SK-N-SH (cell line): ENCODE measurements around the gene CCDC152. TPM values are rescaled to one million over a fixed set of nuclear protein-coding genes. Genes with fewer than 3 reads are reported as not detected.

ENCODE experiments used
- CTCF ChIA-PET: fragments of 300-600, 350-600 bp; formaldehyde crosslinking; extraction: SDS; loops from one replicate; lab custom pipeline; 2021; lab: Yijun Ruan, JAX
- POLR2A ChIA-PET: fragments of 350-600 bp; sonication (Branson Sonifier 250); formaldehyde crosslinking; extraction: SDS; loops from one replicate; lab custom pipeline; 2020; ENCODE audit warnings: antibody characterized with exemption, inconsistent platforms; lab: Yijun Ruan, JAX
- DNase-seq: peaks from one replicate; pipeline ENCODE4 v3.0.0; 2012
- H2AFZ ChIP-seq: fragments of 200-600 bp; sonication (generic); 2 replicates; pipeline ENCODE4 v1.8.1; 2016; ENCODE audit warnings: antibody characterized with exemption, mild to moderate bottlenecking, low read depth
- H3F3A ChIP-seq: fragments of 200-600 bp; sonication (generic); replicated peaks from 2 replicates; pipeline ENCODE3; 2016; ENCODE audit warnings: antibody characterized with exemption, mild to moderate bottlenecking; ENCODE audit not compliant: insufficient read depth
- H3K27ac ChIP-seq, 2 experiments: fragments of 200-500 bp in 1 of 2; fragments of 200-600 bp in 1 of 2; sonication (Bioruptor generic) in 1 of 2; sonication (generic), shearing (Covaris generic) in 1 of 2; 2 replicates each; pipeline versions ENCODE4 v1.5.1 to v1.6.1; 2014 to 2016; ENCODE audit warnings: low read depth in 2 of 2, inconsistent platforms in 1 of 2, low read length in 1 of 2, mild to moderate bottlenecking in 1 of 2, mixed read lengths in 1 of 2
- H3K27me3 ChIP-seq: fragments of 200-600 bp; sonication (generic), shearing (Covaris generic); 2 replicates; pipeline ENCODE4 v1.6.1; 2016; ENCODE audit warnings: mixed run types; ENCODE audit not compliant: insufficient read depth
- H3K36me3 ChIP-seq, 2 experiments: fragments of 200-500 bp in 1 of 2; fragments of 200-600 bp in 1 of 2; sonication (Bioruptor generic) in 1 of 2; sonication (generic) in 1 of 2; replicated peaks in 1 of 2; 2 replicates each; pipeline versions ENCODE3 to v1.5.1; 2014 to 2016; ENCODE audit warnings: low read length in 1 of 2, mild to moderate bottlenecking in 1 of 2; ENCODE audit not compliant: insufficient read depth in 2 of 2, control insufficient read depth in 1 of 2
- H3K4me1 ChIP-seq, 2 experiments: fragments of 200-500 bp in 1 of 2; fragments of 200-600 bp in 1 of 2; sonication (Bioruptor generic) in 1 of 2; sonication (generic), shearing (Covaris generic) in 1 of 2; 2 replicates each; pipeline versions ENCODE4 v1.5.1 to v1.6.1; 2014 to 2016; ENCODE audit warnings: low read depth in 1 of 2, low read length in 1 of 2, mixed run types in 1 of 2; ENCODE audit not compliant: insufficient read depth in 2 of 2, control insufficient read depth in 1 of 2
- H3K4me2 ChIP-seq: fragments of 200-600 bp; sonication (generic), shearing (Covaris generic); 2 replicates; pipeline ENCODE4 v1.6.1; 2017; ENCODE audit warnings: mixed run types
- H3K4me3 ChIP-seq, 2 experiments: fragments of 200-500 bp in 1 of 2; fragments of 200-600 bp in 1 of 2; sonication (Bioruptor generic) in 1 of 2; sonication (generic), shearing (Covaris generic) in 1 of 2; 2 replicates each; pipeline versions ENCODE4 v1.5.1 to v1.8.1; 2014 to 2016; ENCODE audit warnings: low read depth in 2 of 2, inconsistent platforms in 1 of 2, low read length in 1 of 2, mild to moderate bottlenecking in 1 of 2, mixed read lengths in 1 of 2, moderate library complexity in 1 of 2
- H3K79me2 ChIP-seq: fragments of 200-600 bp; sonication (generic); 2 replicates; pipeline ENCODE4 v1.8.1; 2017; ENCODE audit warnings: mild to moderate bottlenecking; ENCODE audit not compliant: insufficient read depth
- H3K9ac ChIP-seq: fragments of 200-600 bp; sonication (generic); 2 replicates; pipeline ENCODE4 v1.6.1; 2017; ENCODE audit warnings: mixed run types
- H3K9me2 ChIP-seq: fragments of 200-600 bp; sonication (generic); 2 replicates; pipeline ENCODE4 v1.6.1; 2017; ENCODE audit warnings: mixed run types
- H3K9me3 ChIP-seq: fragments of 200-600 bp; sonication (generic); 2 replicates; pipeline ENCODE4 v1.6.1; 2017; ENCODE audit warnings: mixed run types, mild to moderate bottlenecking, moderate library complexity
- H4K20me1 ChIP-seq: fragments of 200-600 bp; sonication (generic); 2 replicates; pipeline ENCODE4 v1.6.1; 2017; ENCODE audit warnings: mild to moderate bottlenecking, mixed run types; ENCODE audit not compliant: insufficient read depth
- CHD2 ChIP-seq: fragments of 150-350 bp; IDR thresholded peaks from 2 replicates; pipeline ENCODE4 v1.6.1; 2018; ENCODE audit warnings: low read length; ENCODE audit not compliant: partially characterized antibody
- FOXJ3 ChIP-seq: sonication (generic); formaldehyde crosslinking; IDR thresholded peaks from 2 replicates; pipeline ENCODE4 v1.5.1; 2020; ENCODE audit warnings: mild to moderate bottlenecking, missing genetic modification reagents
- GATA2 ChIP-seq: sonication (generic); formaldehyde crosslinking; IDR thresholded peaks from 2 replicates; pipeline ENCODE4 v1.5.0; 2020; ENCODE audit warnings: mild to moderate bottlenecking, missing genetic modification reagents
- MAX ChIP-seq: IDR thresholded peaks from 2 replicates; pipeline ENCODE4 v1.4.0; 2012; ENCODE audit warnings: low read depth
- MEF2A ChIP-seq: IDR thresholded peaks from 2 replicates; pipeline ENCODE4 v1.4.0; 2012; ENCODE audit warnings: low read depth, borderline replicate concordance
- SIN3A ChIP-seq: IDR thresholded peaks from 2 replicates; pipeline ENCODE4 v1.6.1; 2012; ENCODE audit warnings: low read depth, mild to moderate bottlenecking, low read length, moderate library complexity, borderline replicate concordance
- SMC3 ChIP-seq: IDR thresholded peaks from 2 replicates; pipeline ENCODE4 v1.6.1; 2012; ENCODE audit warnings: low read depth, low read length, improper control_type of control experiment
- TCF12 ChIP-seq: IDR thresholded peaks from 2 replicates; pipeline ENCODE4 v1.4.0; 2012
- TEAD4 ChIP-seq: IDR thresholded peaks from 2 replicates; pipeline ENCODE4 v1.4.0; 2012; ENCODE audit warnings: mild to moderate bottlenecking, borderline replicate concordance; ENCODE audit not compliant: insufficient read depth
- WGBS: methylation state at CpG from one replicate; pipeline ENCODE4 v1.1.6; 2017; ENCODE audit warnings: low lambda C conversion rate; 5-methylcytosine and 5-hydroxymethylcytosine counted together
- polyA plus RNA-seq, 3 experiments: library from polyadenylated mRNA; depleted of rRNA; stranded (reverse); fragments of >200 nt; gene quantifications; 2 replicates each; pipeline ENCODE4 v1.2.3, GENCODE V29; 2012
- TF ChIP-seq, protein P1 (sequence below): fragments of 200-600 bp; sonication (generic); IDR thresholded peaks from 2 replicates; pipeline ENCODE4 v1.6.1; 2017; ENCODE audit warnings: antibody characterized with exemption, mild to moderate bottlenecking, moderate library complexity
- TF ChIP-seq, protein P2 (sequence below): IDR thresholded peaks from 2 replicates; pipeline ENCODE4 v1.4.0; 2012; ENCODE audit warnings: low read depth, borderline replicate concordance

The CCDC152 gene
- polyA plus RNA-seq, 1 of the 3 experiments (the other 2 are of a cell fraction), result 2.1 TPM

DNA sequence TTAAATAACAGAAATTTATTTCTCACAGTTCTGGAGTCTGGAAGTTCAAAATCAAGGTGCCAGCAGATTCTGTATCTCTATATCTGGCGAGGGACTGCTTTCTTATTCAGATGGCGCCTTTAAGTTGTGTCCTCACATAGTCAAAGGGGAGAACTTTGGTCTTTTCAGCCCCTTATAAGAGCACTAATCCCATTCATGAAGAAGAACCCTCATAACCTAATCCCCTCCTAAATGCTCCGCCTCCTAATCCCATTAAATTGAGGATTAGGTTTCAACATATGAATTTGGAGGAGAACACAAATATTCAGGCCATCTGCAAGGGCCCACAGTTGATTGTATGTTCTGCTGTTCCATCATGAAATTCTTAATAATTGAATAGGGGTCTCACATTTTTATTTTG, 10.8 kb upstream of the CCDC152 start:
- TF ChIP-seq MAX, result no peak
- no peak for TF ChIP-seq SIN3A
- TF ChIP-seq, protein P1, sequence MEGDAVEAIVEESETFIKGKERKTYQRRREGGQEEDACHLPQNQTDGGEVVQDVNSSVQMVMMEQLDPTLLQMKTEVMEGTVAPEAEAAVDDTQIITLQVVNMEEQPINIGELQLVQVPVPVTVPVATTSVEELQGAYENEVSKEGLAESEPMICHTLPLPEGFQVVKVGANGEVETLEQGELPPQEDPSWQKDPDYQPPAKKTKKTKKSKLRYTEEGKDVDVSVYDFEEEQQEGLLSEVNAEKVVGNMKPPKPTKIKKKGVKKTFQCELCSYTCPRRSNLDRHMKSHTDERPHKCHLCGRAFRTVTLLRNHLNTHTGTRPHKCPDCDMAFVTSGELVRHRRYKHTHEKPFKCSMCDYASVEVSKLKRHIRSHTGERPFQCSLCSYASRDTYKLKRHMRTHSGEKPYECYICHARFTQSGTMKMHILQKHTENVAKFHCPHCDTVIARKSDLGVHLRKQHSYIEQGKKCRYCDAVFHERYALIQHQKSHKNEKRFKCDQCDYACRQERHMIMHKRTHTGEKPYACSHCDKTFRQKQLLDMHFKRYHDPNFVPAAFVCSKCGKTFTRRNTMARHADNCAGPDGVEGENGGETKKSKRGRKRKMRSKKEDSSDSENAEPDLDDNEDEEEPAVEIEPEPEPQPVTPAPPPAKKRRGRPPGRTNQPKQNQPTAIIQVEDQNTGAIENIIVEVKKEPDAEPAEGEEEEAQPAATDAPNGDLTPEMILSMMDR, result no peak
- no peak for TF ChIP-seq FOXJ3 (CRISPR knock-in tag)
- no peak for TF ChIP-seq TCF12
- no peak for TF ChIP-seq GATA2 (CRISPR knock-in tag)
- TF ChIP-seq TEAD4, result no peak
- no peak for TF ChIP-seq CHD2
- no peak for TF ChIP-seq SMC3
- TF ChIP-seq, protein P2, sequence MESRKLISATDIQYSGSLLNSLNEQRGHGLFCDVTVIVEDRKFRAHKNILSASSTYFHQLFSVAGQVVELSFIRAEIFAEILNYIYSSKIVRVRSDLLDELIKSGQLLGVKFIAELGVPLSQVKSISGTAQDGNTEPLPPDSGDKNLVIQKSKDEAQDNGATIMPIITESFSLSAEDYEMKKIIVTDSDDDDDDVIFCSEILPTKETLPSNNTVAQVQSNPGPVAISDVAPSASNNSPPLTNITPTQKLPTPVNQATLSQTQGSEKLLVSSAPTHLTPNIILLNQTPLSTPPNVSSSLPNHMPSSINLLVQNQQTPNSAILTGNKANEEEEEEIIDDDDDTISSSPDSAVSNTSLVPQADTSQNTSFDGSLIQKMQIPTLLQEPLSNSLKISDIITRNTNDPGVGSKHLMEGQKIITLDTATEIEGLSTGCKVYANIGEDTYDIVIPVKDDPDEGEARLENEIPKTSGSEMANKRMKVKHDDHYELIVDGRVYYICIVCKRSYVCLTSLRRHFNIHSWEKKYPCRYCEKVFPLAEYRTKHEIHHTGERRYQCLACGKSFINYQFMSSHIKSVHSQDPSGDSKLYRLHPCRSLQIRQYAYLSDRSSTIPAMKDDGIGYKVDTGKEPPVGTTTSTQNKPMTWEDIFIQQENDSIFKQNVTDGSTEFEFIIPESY, result no peak
- Histone ChIP-seq H3F3A (peaks cover 6% of the 10 kb centered on the region), H3K79me2 (no peaks in the 10 kb centered on the region), H3K36me3 (no peaks in the 10 kb centered on the region), H3K27me3 (no peaks in the 10 kb centered on the region), H2AFZ (no peak overlapping the region), H3K4me3 (no peak overlapping the region), H3K9me3 (no peaks in the 10 kb centered on the region), H3K4me1 (no peaks in the 10 kb centered on the region), H3K27ac (no peak overlapping the region), H4K20me1 (no peaks in the 10 kb centered on the region), H3K9ac (no peak overlapping the region), H3K9me2 (no peaks in the 10 kb centered on the region), H3K4me2 (no peak overlapping the region)
- DNase-seq, result no peak
- ChIA-PET CTCF (interaction anchor here (0.6 to 2.0 kb wide), 7 partner anchors 8 to 47 kb away, joined by 3 to 10 read pairs (median 3); no protein-coding TSS in a partner anchor), POLR2A (no interaction called here)
- 15% methylated on average over 3 of the region's 3 CpGs for WGBS

GRCh38 chr5:42749020-42749419, 7.6 kb upstream of the CCDC152 start:
- Histone ChIP-seq H3K27ac (no peak overlapping the region), H3K9me2 (no peaks in the 10 kb centered on the region), H3K36me3 (no peaks in the 10 kb centered on the region), H3K4me1 (no peaks in the 10 kb centered on the region), H3K4me3 (no peak overlapping the region), H2AFZ (no peak overlapping the region), H3F3A (peaks cover 6% of the 10 kb centered on the region), H3K4me2 (no peak overlapping the region)
- ChIA-PET POLR2A (no interaction called here), CTCF (no interaction called here)
- TF ChIP-seq MEF2A, result no peak
- TF ChIP-seq SIN3A, result no peak
- TF ChIP-seq, all 33 proteins: peak for 0
- no peaks in the 10 kb centered on the region for H3K27me3 ChIP-seq
- DNase-seq, result no peak
- H3K79me2 ChIP-seq, result no peaks in the 10 kb centered on the region
- no peak overlapping the region for H3K9ac ChIP-seq
- H3K9me3 ChIP-seq, result no peaks in the 10 kb centered on the region
- H4K20me1 ChIP-seq, result no peaks in the 10 kb centered on the region
